Glomerular visceral epithelial cell (primary cell): ENCODE results near the gene TP53I3.
"Not testable (repeated sequence)": the region's sequence is repeated elsewhere in the genome, so short reads cannot be mapped to it uniquely, and the experiment has no call there.

Experiments
- DNase-seq: peaks from one replicate; pipeline ENCODE4 v3.0.0-alpha.2; 2016; ENCODE audit errors: extremely low spot score

TP53I3 gene

GRCh38 chr2:24084386-24085199 lies at the start of gene TP53I3:
TP53I3 (minus strand) TSS chr2:24084834; CDS start chr2:24084326, 508 bp downstream.
- DNase-seq = peak; percentile 92

- DNase-seq = no peak
Measured at GRCh38 chr2:24132543-24132942, 47.9 kb upstream of the TP53I3 start.

- no peak for DNase-seq
Measured at GRCh38 chr2:24125956-24126355, 41.3 kb upstream of the TP53I3 start.

GRCh38 chr2:24123922-24124580 lies 39.4 kb upstream of the TP53I3 start:
- DNase-seq = peak; percentile 17

GRCh38 chr2:24123195-24123921 lies 38.7 kb upstream of the TP53I3 start, which contains the start of the genes FAM228B and PFN4:
FAM228B (plus strand) TSS chr2:24123469; CDS start chr2:24124362, 893 bp downstream.
PFN4 (minus strand) TSS chr2:24123334; CDS start chr2:24122535, 799 bp downstream.
- peak; percentile 83 for DNase-seq

- no peak for DNase-seq
Measured at GRCh38 chr2:24122366-24123194, 37.9 kb upstream of the TP53I3 start.

- no peak for DNase-seq
Measured at GRCh38 chr2:24121469-24121868, 36.8 kb upstream of the TP53I3 start.

- no peak for DNase-seq
Measured at GRCh38 chr2:24121066-24121465, 36.4 kb upstream of the TP53I3 start.

- DNase-seq = no peak
Measured at GRCh38 chr2:24117902-24118301, 33.3 kb upstream of the TP53I3 start.

GRCh38 chr2:24115057-24115456 lies 30.4 kb upstream of the TP53I3 start:
- DNase-seq = no peak

- DNase-seq = peak; percentile 8
Measured at GRCh38 chr2:24111407-24111901, 26.8 kb upstream of the TP53I3 start.

GRCh38 chr2:24110660-24111303 lies 26.1 kb upstream of the TP53I3 start:
- no peak for DNase-seq

GRCh38 chr2:24109431-24109830 lies 24.8 kb upstream of the TP53I3 start:
- not testable (repeated sequence) for DNase-seq

- DNase-seq = no peak
Measured at GRCh38 chr2:24107336-24107735, 22.7 kb upstream of the TP53I3 start.

GRCh38 chr2:24106786-24107185 lies 22.2 kb upstream of the TP53I3 start:
- no peak for DNase-seq

- DNase-seq = no peak
Measured at GRCh38 chr2:24105816-24106215, 21.2 kb upstream of the TP53I3 start.

- no peak for DNase-seq
Measured at GRCh38 chr2:24104906-24105305, 20.3 kb upstream of the TP53I3 start.

GRCh38 chr2:24104110-24104650 lies 19.5 kb upstream of the TP53I3 start:
- no peak for DNase-seq

- DNase-seq = no peak
Measured at GRCh38 chr2:24102677-24103076, 18.0 kb upstream of the TP53I3 start.

GRCh38 chr2:24101992-24102391 lies 17.4 kb upstream of the TP53I3 start:
- no peak for DNase-seq
